NB4 (cell line): ENCODE measurements around the gene LCE1F.

Source experiments
- DNase-seq: peaks from one replicate; pipeline ENCODE4 v3.0.0; 2010; ENCODE audit warnings: low read depth
- H3K4me3 ChIP-seq: one replicate; pipeline ENCODE4 v1.5.1; 2011; ENCODE audit warnings: mild to moderate bottlenecking, low read depth, low read length, moderate library complexity
- MYC ChIP-seq: IDR thresholded peaks from 2 replicates; pipeline ENCODE4 v1.6.1; 2011; ENCODE audit warnings: low read depth, low read length
- POLR2A ChIP-seq: IDR thresholded peaks from 2 replicates; pipeline ENCODE4 v1.6.1; 2011; ENCODE audit warnings: mild to moderate bottlenecking; ENCODE audit not compliant: insufficient read length; ENCODE audit errors: extremely low read depth
- TF ChIP-seq, protein P1 (sequence below): IDR thresholded peaks from one replicate; pipeline ENCODE4 v1.5.1; 2012; ENCODE audit warnings: low read depth, low read length
- TF ChIP-seq, protein P2 (sequence below): IDR thresholded peaks from 2 replicates; pipeline ENCODE4 v1.6.1; 2011; ENCODE audit warnings: low read depth, low read length

Gene LCE1F

DNA sequence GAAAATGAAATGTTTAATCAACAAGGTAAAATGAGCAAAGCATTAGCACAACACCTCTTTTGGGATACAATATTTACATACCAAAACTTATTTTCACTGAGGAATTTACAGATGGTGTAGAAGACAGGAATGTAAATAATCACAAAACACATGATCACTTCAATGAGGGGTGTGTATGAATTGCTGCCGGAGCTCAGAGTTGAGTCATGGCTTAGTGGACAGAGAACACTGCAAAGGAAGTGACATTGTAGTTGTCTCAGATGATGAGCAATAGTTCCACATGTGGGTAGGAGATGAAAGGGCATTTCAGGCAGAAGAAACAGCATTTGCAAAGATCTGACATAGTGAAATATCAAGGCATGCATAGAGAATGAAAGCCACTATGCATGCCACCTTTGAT lies 22.7 kb upstream of the LCE1F start:
- no peak for DNase-seq
- H3K4me3 ChIP-seq = no peak overlapping the region
- TF ChIP-seq, protein P1, sequence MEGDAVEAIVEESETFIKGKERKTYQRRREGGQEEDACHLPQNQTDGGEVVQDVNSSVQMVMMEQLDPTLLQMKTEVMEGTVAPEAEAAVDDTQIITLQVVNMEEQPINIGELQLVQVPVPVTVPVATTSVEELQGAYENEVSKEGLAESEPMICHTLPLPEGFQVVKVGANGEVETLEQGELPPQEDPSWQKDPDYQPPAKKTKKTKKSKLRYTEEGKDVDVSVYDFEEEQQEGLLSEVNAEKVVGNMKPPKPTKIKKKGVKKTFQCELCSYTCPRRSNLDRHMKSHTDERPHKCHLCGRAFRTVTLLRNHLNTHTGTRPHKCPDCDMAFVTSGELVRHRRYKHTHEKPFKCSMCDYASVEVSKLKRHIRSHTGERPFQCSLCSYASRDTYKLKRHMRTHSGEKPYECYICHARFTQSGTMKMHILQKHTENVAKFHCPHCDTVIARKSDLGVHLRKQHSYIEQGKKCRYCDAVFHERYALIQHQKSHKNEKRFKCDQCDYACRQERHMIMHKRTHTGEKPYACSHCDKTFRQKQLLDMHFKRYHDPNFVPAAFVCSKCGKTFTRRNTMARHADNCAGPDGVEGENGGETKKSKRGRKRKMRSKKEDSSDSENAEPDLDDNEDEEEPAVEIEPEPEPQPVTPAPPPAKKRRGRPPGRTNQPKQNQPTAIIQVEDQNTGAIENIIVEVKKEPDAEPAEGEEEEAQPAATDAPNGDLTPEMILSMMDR = no peak

DNA sequence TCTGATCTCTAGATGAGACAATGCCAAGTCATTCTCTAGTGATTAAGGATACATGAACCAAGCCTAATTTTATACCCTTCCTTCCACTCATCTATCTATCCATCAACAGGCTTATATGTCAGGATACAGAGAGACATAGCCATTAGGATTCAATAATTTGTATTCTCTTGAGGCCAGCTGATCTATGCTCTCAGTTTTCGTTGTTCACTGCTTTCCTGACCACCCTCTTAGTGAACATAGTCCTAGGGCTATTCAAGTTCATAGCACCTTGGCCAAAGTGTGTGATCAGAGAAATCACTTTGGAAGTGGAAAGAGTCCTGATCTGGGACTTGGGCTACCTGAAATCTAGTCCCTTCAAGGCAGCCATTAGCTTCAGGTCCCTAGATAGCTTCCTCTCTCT lies 21.4 kb upstream of the LCE1F start:
- TF ChIP-seq, protein P1 = no peak
- no peak for TF ChIP-seq POLR2A
- TF ChIP-seq, protein P2, sequence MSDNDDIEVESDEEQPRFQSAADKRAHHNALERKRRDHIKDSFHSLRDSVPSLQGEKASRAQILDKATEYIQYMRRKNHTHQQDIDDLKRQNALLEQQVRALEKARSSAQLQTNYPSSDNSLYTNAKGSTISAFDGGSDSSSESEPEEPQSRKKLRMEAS = no peak
- TF ChIP-seq MYC = no peak
- no peak for DNase-seq
- H3K4me3 ChIP-seq = no peak overlapping the region

DNA sequence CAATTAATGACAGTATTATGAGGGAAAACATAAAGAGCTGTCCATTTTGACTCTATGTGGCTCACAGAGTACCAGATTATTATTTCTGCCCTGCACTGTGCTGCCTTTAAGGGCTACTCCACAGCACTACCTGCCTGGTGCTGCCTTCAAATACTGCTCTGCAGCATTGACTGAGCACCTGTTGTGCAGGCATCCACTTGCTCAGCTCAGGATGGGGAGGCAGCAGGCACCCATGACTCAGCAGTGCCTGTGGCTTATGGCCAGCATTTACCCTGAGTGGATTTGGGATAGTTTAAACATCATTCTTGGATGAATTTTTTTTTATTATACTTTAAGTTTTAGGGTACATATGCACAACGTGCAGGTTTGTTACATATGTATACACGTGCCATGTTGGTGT lies 18.1 kb upstream of the LCE1F start:
- DNase-seq = no peak
- H3K4me3 ChIP-seq = no peak overlapping the region
- no peak for TF ChIP-seq MYC
- TF ChIP-seq, protein P1 = no peak
- no peak for TF ChIP-seq POLR2A
- TF ChIP-seq, protein P2 = no peak

DNA sequence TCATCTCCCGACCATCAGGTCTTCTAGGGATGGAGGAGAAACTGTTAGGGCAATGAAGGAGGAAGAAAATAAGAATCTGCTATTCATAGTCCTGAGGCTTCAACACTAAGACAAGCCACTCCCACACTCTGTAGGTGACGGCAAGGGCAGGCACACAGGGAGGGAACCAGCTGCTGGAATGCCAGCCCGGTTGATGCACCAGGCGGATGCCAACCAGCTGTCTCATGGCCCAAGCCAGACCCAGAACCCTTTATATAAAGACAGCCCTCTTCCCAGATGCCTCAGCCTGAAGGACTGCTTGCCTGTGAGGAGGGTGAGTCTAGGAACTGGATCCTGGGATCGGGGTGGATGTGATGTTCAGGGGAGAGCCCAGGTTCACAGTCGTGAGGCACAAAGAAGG lies 17.2 kb upstream of the LCE1F start, which contains the start of gene KPRP:
Gene KPRP, plus strand, starts transcription at position 279 of the 400 bp plus-strand sequence. CDS start 1,564 bp downstream, outside the sequence.
- TF ChIP-seq, protein P2 = no peak
- TF ChIP-seq MYC (no peak), POLR2A (no peak)
- TF ChIP-seq, protein P1 = no peak
- H3K4me3 ChIP-seq = no peak within 1 kb of the TSS
- DNase-seq = no peak

DNA sequence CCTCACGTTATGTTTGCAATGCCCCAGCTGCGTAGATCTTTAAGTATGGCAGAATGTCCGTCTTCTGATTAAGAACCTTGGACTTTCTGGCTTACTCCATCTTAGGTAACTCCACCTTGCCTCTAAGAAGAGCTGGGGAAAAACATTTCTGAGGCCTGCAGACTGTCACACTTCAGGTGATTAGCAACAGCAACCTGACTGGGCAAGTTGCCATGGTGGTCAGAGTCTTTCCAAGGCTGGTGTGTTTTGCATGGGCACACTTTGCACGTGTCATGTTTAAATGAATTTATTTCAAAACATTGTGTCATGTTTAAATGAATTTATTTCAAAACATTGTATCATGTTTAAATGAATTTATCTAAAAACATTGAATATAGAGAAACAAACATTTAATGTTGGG lies 16.3 kb upstream of the LCE1F start:
- no peak overlapping the region for H3K4me3 ChIP-seq
- TF ChIP-seq, protein P2 = no peak
- TF ChIP-seq MYC = no peak
- TF ChIP-seq, protein P1 = no peak
- DNase-seq = no peak

DNA sequence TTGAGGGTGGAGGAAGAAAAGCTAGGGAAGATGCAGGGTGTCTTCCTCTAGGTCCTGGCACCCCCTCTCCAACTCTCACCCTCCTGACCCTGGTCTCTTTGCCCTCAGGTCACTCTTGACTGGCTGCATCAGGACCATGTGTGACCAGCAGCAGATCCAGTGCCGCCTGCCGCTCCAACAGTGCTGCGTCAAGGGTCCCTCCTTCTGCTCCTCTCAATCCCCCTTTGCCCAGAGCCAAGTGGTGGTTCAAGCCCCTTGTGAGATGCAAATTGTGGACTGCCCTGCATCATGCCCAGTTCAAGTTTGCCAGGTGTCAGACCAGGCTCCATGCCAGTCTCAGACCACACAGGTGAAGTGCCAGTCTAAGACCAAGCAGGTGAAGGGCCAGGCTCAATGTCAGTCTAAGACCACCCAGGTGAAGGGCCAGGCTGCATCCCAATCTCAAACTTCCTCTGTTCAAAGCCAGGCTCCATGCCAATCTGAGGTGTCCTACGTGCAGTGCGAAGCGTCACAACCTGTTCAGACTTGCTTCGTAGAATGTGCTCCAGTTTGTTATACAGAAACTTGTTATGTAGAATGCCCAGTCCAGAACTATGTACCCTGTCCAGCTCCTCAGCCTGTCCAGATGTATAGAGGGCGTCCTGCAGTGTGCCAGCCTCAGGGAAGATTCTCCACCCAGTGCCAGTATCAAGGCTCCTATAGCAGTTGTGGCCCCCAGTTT lies 15.3 kb upstream of the LCE1F start:
- DNase-seq = no peak
- TF ChIP-seq POLR2A (no peak), MYC (no peak)
- TF ChIP-seq, protein P2 = no peak
- TF ChIP-seq, protein P1 = no peak
- H3K4me3 ChIP-seq = no peak overlapping the region
